ENCODE measurements around the gene PRCC. TPM values are rescaled to one million over a fixed set of nuclear protein-coding genes. Genes with fewer than 3 reads are reported as not detected.

Gene PRCC
- total and polyA plus RNA-seq, 2 of the 8 experiments (the other 6 are each of a cell fraction or from before 2014, with no cell fraction given): 95.2 to 115 TPM

- H3K79me2 ChIP-seq (ENCODE audit: control insufficient read depth in 1 of 2, insufficient read depth in 2 of 2, low read length in 2 of 2): peaks cover 39 to 92% of the 10 kb centered on the region in 2 experiments
- no peak overlapping the region for H2BK120ac ChIP-seq (replicated peaks; ENCODE audit: low read depth, low read length)
- H2BK15ac ChIP-seq (ENCODE audit: low read length): no peak overlapping the region
- H3K36me3 ChIP-seq (ENCODE audit: control insufficient read depth in 2 of 4, insufficient read depth in 4 of 4, low read length in 3 of 4): peaks cover 0 to 17% (median 2%) of the 10 kb centered on the region in 4 experiments; a peak in 3 of 8 replicates
- no peak overlapping the region for H3K4me2 ChIP-seq (ENCODE audit: insufficient read depth in 1 of 2, low read depth in 2 of 2, low read length in 2 of 2)
- no peak overlapping the region for H3K4me3 ChIP-seq (ENCODE audit: extremely low read depth in 1 of 4, insufficient read depth in 2 of 4, low read depth in 3 of 4, low read length in 4 of 4)
- DNase-seq (ENCODE audit: low read depth in 1 of 2, low spot score in 2 of 2) (no peak), FAIRE-seq (no peak)
- CTCF ChIA-PET (ENCODE audit: partially characterized antibody): interaction anchor here (0.6 to 11.7 kb wide), 19 partner anchors 8 to 521 kb away, joined by 3 to 100 read pairs (median 4); partner anchors contain the start of genes ISG20L2 and METTL25B
- H3K27me3 ChIP-seq (replicated peaks in 1 of 4; ENCODE audit: control insufficient read depth in 3 of 4, extremely low read depth in 1 of 4, insufficient read depth in 3 of 4, low read length in 3 of 4): no peaks in the 10 kb centered on the region
- no peak overlapping the region for H2AK5ac ChIP-seq (ENCODE audit: low read depth, low read length)
- POLR2A ChIA-PET (ENCODE audit: partially characterized antibody): interaction anchor here (0.5 to 8.2 kb wide), 10 partner anchors 9 to 111 kb away, joined by 3 to 121 read pairs (median 4); partner anchors contain the start of gene HDGF
- no peak overlapping the region for H4K8ac ChIP-seq (ENCODE audit: extremely low read depth, insufficient read depth, low read length)
- H4K91ac ChIP-seq (replicated peaks; ENCODE audit: insufficient read length, low read length): no peak overlapping the region
- no peak overlapping the region for H3K27ac ChIP-seq (ENCODE audit: low read depth, low read length)
- H3K9ac ChIP-seq (replicated peaks in 1 of 4; ENCODE audit: extremely low read depth in 1 of 4, low read depth in 3 of 4, low read length in 3 of 4): no peak overlapping the region
- no peak overlapping the region for H4K5ac ChIP-seq (ENCODE audit: insufficient read length, low read depth, low read length)
- no peak overlapping the region for H2AFZ ChIP-seq (ENCODE audit: low read length)
- H3K14ac ChIP-seq (ENCODE audit: insufficient read length): no peak overlapping the region
- no peak overlapping the region for H2BK20ac ChIP-seq (ENCODE audit: low read length)
- H3K4me1 ChIP-seq (replicated peaks in 1 of 4; ENCODE audit: control insufficient read depth in 3 of 4, insufficient read depth in 4 of 4, low read length in 3 of 4): peaks cover 0 to 7% (median 2%) of the 10 kb centered on the region in 4 experiments; a peak in 3 of 7 replicates
- no peak overlapping the region for H2BK5ac ChIP-seq (ENCODE audit: low read depth, low read length)
- H3K18ac ChIP-seq (ENCODE audit: extremely low read depth, low read length): no peak overlapping the region
- H3K4ac ChIP-seq (replicated peaks; ENCODE audit: insufficient read length, low read depth, low read length): no peak overlapping the region
- peaks cover 4% of the 10 kb centered on the region; the same call in 1 of the 2 replicates for H3K23me2 ChIP-seq (ENCODE audit: low read depth, low read length)
- H4K20me1 ChIP-seq (replicated peaks in 1 of 2; ENCODE audit: control insufficient read depth in 1 of 2, insufficient read depth in 2 of 2, low read length in 2 of 2): peaks cover 20% of the 10 kb centered on the region in 2 experiments
- peaks cover 18% of the 10 kb centered on the region for H3K79me1 ChIP-seq (ENCODE audit: low read depth, low read length)
- no peak overlapping the region for H2BK12ac ChIP-seq (ENCODE audit: low read depth, low read length)
- H3K56ac ChIP-seq (replicated peaks; ENCODE audit: insufficient read length, low read depth, low read length): no peak overlapping the region
- 93% methylated on average over 9 of the region's 9 CpGs; no CpG with 5 or more reads in 1 of the 2 experiments for WGBS, 2 experiments (ENCODE audit: extremely low coverage in 1 of 2, insufficient coverage in 1 of 2, insufficient read length in 1 of 2, insufficient replicate concordance in 2 of 2, low coverage in 1 of 2, low lambda C conversion rate in 2 of 2, missing lambda C conversion rate in 1 of 2)
- H3K9me3 ChIP-seq (ENCODE audit: insufficient read depth in 2 of 2, low read depth in 1 of 2, low read length in 1 of 2): no peaks in the 10 kb centered on the region
- no peak overlapping the region for H3K23ac ChIP-seq (ENCODE audit: insufficient read length)
- TF ChIP-seq POU5F1 (IDR thresholded peaks at IDR 0.05; ENCODE audit: low read depth, low read length) (no peak), KDM5A (IDR thresholded peaks at IDR 0.05; ENCODE audit: low read length) (no peak), CBX8 (IDR thresholded peaks at IDR 0.05; ENCODE audit: borderline replicate concordance, low read depth, low read length) (no peak), CTBP2 (IDR thresholded peaks at IDR 0.05; ENCODE audit: borderline replicate concordance, insufficient read depth, insufficient read length, low read length) (no peak), TEAD4 (IDR thresholded peaks at IDR 0.05; ENCODE audit: low read depth, low read length) (no peak), JUND (IDR thresholded peaks at IDR 0.05; ENCODE audit: low read length) (no peak), CTCF (IDR thresholded peaks at IDR 0.05; ENCODE audit: control extremely low read depth in 1 of 3, insufficient read depth in 1 of 3, low read depth in 1 of 3, low read length in 3 of 3) (no peak), KDM1A (IDR thresholded peaks at IDR 0.05; ENCODE audit: borderline replicate concordance, low read length) (no peak), EZH2 (IDR thresholded peaks at IDR 0.05; ENCODE audit: low read depth, low read length, severe bottlenecking) (no peak)
Observed at GRCh38 chr1:156772728-156773497, 5.6 kb downstream of the PRCC start.
